Tibial nerve (tissue), 4 donors: ENCODE measurements around the gene DUT. TPM values are rescaled to one million over a fixed set of nuclear protein-coding genes. Genes with fewer than 3 reads are reported as not detected.
"Not testable (repeated sequence)": the region's sequence is repeated elsewhere in the genome, so short reads cannot be mapped to it uniquely, and the experiment has no call there.

Experiments
- DNase-seq, 2 donors: peaks; one replicate each; pipeline ENCODE4 v3.0.0-alpha.2; 2019; ENCODE audit warnings: low spot score in 2 of 2
- H3K27ac ChIP-seq, 4 donors: fragments of 200-600 bp; sonication (generic) in 3 of 4; one replicate each; pipeline ENCODE4 v1.5.1; 2017 to 2019; ENCODE audit warnings: mild to moderate bottlenecking in 1 of 4
- H3K27me3 ChIP-seq, 2 donors: fragments of 200-600 bp; sonication (generic) in 1 of 2; one replicate each; pipeline versions ENCODE4 v1.5.1 to v1.6.0; 2017 to 2019
- H3K36me3 ChIP-seq, 3 donors: fragments of 200-600 bp; sonication (generic); one replicate each; pipeline ENCODE4 v1.5.1; 2018 to 2019
- H3K4me1 ChIP-seq, 4 donors: fragments of 200-600 bp; sonication (generic) in 3 of 4; one replicate each; pipeline ENCODE4 v1.5.1; 2017 to 2019
- H3K4me3 ChIP-seq, 4 donors: fragments of 200-600 bp; sonication (generic) in 3 of 4; one replicate each; pipeline ENCODE4 v1.5.1; 2017 to 2019; ENCODE audit warnings: mild to moderate bottlenecking in 1 of 4, moderate library complexity in 1 of 4
- H3K9me3 ChIP-seq, 4 donors: fragments of 200-600 bp; sonication (generic) in 3 of 4; one replicate each; pipeline ENCODE4 v1.5.1; 2017 to 2019
- EP300 ChIP-seq, 2 donors: sonication (generic); formaldehyde crosslinking; IDR thresholded peaks; one replicate each; pipeline ENCODE4 v1.6.1; 2017; ENCODE audit warnings: antibody characterized with exemption in 2 of 2, mild to moderate bottlenecking in 1 of 2
- POLR2A ChIP-seq, 2 donors: fragments of 450-650 bp; IDR thresholded peaks; one replicate each; pipeline ENCODE4 v1.6.1; 2017; ENCODE audit warnings: antibody characterized with exemption in 2 of 2, mild to moderate bottlenecking in 2 of 2, moderate library complexity in 2 of 2
- WGBS, 2 donors: methylation state at CpG; one replicate each; pipeline ENCODE4 v1.1.5; 2018; 5-methylcytosine and 5-hydroxymethylcytosine counted together
- total RNA-seq, 4 donors: library from RNA; depleted of rRNA; stranded (reverse); fragments of >200 nt; gene quantifications; one replicate each; pipeline ENCODE4 v1.1.0, GENCODE V29; 2016
- TF ChIP-seq, protein P1 (sequence below), 5 experiments: fragments of 200-600 bp in 3 of 5; fragments of 450-650 bp in 2 of 5; sonication (generic) in 3 of 5; IDR thresholded peaks; one replicate each; pipeline ENCODE4 v1.5.1; 2016 to 2019; ENCODE audit warnings: antibody characterized with exemption in 5 of 5, mild to moderate bottlenecking in 3 of 5, moderate library complexity in 2 of 5

DUT gene
- total RNA-seq, 4 donors from 2014 or later, result 82.8 to 160 (median 123) TPM

DNA sequence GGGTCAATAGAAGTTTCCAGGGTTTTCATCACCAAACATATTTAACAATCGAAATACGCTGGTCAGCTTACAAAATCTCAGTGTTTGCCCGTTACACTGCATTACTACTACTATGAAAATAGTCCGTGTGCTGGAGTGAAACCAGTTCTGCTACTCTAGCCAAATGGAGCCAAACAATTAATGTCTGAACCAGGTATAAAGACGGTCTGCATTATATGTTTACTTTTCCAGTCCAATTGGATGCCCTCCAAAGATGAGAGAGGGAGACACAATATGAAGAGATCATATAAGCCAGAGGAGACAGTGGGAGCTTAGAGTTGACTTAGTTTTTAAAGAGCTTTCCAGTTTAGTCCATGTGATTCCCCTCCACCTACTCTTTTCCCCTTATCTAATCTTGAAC lies 6.3 kb upstream of the DUT start:
- no peaks in the 10 kb centered on the region for H3K9me3 ChIP-seq
- no peaks in the 10 kb centered on the region for H3K36me3 ChIP-seq
- H3K4me3 ChIP-seq, result no peak overlapping the region
- TF ChIP-seq, protein P1, sequence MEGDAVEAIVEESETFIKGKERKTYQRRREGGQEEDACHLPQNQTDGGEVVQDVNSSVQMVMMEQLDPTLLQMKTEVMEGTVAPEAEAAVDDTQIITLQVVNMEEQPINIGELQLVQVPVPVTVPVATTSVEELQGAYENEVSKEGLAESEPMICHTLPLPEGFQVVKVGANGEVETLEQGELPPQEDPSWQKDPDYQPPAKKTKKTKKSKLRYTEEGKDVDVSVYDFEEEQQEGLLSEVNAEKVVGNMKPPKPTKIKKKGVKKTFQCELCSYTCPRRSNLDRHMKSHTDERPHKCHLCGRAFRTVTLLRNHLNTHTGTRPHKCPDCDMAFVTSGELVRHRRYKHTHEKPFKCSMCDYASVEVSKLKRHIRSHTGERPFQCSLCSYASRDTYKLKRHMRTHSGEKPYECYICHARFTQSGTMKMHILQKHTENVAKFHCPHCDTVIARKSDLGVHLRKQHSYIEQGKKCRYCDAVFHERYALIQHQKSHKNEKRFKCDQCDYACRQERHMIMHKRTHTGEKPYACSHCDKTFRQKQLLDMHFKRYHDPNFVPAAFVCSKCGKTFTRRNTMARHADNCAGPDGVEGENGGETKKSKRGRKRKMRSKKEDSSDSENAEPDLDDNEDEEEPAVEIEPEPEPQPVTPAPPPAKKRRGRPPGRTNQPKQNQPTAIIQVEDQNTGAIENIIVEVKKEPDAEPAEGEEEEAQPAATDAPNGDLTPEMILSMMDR (IDR thresholded peaks at IDR 0.05), result no peak
- TF ChIP-seq EP300 (IDR thresholded peaks at IDR 0.05) (no peak), POLR2A (IDR thresholded peaks at IDR 0.05) (no peak)
- H3K27me3 ChIP-seq, result no peaks in the 10 kb centered on the region
- WGBS, 2 donors, result 72 to 76% methylated on average over 5 of the region's 5 CpGs
- no peak for DNase-seq
- H3K27ac ChIP-seq, result no peak overlapping the region
- H3K4me1 ChIP-seq, result peaks cover 0 to 3% (median 0%) of the 10 kb centered on the region in 4 donors

DNA sequence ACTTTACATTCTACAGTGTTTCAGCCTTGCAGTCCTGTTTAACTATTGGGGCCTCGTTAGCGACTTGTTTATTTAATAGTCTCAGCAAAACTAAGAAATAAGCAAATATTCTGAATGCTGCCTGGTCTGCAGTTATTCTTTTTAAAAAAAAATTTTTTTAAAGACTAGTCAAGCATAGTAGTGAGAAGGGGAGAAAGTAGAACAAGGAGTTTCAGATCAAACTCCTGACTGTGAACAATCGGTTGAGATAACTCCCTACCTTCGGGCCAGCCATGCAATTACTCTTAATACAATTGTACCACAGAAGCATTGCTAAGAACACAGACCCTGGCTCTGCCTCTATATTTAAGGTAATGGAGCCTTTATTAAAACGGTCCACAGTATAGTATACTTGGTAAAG lies 5.8 kb upstream of the DUT start:
- 91 to 93% methylated on average over 5 of the region's 5 CpGs for WGBS, 2 donors
- H3K4me3 ChIP-seq, result no peak overlapping the region
- H3K27me3 ChIP-seq, result no peaks in the 10 kb centered on the region
- DNase-seq, result no peak
- no peaks in the 10 kb centered on the region for H3K9me3 ChIP-seq
- no peaks in the 10 kb centered on the region for H3K36me3 ChIP-seq
- TF ChIP-seq EP300 (IDR thresholded peaks at IDR 0.05), result no peak
- TF ChIP-seq POLR2A (IDR thresholded peaks at IDR 0.05), result no peak
- TF ChIP-seq, protein P1 (IDR thresholded peaks at IDR 0.05), result no peak
- H3K4me1 ChIP-seq, result peaks cover 0 to 7% (median 3%) of the 10 kb centered on the region in 4 donors
- H3K27ac ChIP-seq, result no peak overlapping the region

DNA sequence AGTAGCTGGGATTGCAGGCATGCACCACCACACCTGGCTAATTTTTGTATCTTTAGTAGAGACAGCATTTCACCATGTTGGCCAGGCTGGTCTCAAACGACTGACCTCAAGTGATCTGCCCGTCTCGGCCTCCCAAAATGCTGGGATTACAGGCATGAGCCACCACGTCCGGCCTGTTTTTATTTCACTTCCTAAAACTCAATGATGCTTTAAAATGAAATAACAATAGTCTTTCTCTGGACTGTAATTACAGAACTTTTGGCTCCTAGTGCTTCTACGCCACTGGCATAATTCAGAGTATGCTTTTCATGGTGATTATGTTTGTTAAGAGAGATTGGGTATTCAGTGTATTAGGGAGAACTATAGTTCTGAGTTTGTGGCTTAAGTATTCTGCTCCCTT lies 5.0 kb upstream of the DUT start:
- not testable (repeated sequence) for H3K27ac ChIP-seq, H3K4me1 ChIP-seq, H3K27me3 ChIP-seq, H3K4me3 ChIP-seq, H3K9me3 ChIP-seq, DNase-seq, H3K36me3 ChIP-seq
- 83 to 88% methylated on average over 6 of the region's 6 CpGs for WGBS, 2 donors

DNA sequence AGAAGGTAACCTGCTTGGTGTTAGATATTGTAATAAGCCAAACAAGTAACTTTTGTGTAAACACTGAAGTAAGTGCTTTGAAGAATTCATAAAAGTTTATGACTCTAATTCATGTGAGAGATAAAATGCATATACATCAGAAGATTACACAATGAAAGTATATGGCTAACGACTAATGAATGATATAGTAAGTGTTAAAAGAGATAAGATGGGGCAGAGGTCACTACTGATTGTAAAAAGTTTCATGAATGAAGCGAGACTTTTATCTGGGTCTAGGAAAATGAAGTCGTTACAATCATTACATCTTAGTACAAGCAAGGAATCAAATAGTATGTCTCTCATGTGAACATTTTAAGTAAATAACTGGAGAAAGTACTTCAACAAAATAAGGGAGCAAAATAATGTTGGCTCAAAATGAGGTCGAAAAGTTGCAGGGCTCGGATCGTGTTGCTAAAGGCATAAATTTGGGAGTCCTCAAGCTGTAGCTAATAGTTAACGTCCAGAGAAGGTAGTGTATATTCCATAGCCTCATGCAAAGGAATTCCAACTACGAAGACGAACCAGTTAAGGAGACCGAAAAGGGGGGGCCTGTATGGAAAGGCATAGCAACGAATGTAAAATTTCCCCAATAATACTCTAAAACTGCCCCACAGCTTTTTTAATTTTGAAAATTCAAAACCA lies 984 bp upstream of the DUT start:
- peak overlapping the region; percentile 93 to 99 (median 98) for H3K27ac ChIP-seq
- 12 to 15% methylated on average over 11 of the region's 11 CpGs for WGBS, 2 donors
- H3K9me3 ChIP-seq, result no peaks in the 10 kb centered on the region
- H3K4me1 ChIP-seq, result peaks cover 0 to 30% (median 10%) of the 10 kb centered on the region in 4 donors
- H3K4me3 ChIP-seq, result peak overlapping the region; percentile 83 to 95 (median 90)
- H3K36me3 ChIP-seq, result peaks cover 0 to 15% (median 0%) of the 10 kb centered on the region in 3 donors
- TF ChIP-seq POLR2A (IDR thresholded peaks at IDR 0.05), result no peak
- no peak for DNase-seq
- H3K27me3 ChIP-seq, result no peaks in the 10 kb centered on the region

DNA sequence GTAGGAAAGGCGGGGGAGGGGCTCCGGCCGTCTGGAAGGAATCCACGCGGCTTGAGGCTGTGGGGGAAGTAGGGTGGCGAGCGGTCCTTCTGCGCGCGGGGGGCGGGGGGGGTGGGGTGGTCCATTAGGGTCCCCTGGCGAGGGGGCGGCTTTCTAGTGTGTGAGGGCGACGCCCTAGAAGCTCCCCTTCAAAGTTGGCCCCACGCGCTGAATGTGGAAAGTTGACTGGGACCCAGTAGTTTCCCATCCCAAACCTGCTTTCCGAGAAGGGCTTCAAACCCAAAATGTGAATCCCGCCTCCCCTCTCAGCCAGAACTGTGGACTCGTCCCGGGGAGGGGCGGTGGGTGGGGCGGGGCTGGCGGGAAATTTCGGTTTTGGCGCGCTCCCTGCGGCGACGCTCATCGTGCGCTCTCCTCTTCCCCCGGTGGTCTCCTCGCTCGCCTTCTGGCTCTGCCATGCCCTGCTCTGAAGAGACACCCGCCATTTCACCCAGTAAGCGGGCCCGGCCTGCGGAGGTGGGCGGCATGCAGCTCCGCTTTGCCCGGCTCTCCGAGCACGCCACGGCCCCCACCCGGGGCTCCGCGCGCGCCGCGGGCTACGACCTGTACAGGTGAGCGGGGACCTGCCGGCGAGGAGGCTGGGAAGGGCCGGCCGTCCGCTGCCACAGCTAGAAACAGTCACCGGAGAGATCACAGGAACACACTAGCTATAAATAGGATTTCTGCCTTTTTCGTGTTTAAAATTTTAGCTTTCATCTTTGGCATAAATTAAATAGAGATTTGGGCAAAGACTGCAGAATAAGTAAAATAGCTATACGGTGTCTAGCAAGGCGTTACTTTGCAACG lies 790 bp downstream of the DUT start:
- Histone ChIP-seq H3K27ac (peak overlapping the region; percentile 93 to 99 (median 98)), H3K4me1 (peaks cover 0 to 30% (median 10%) of the 10 kb centered on the region in 4 donors), H3K9me3 (no peaks in the 10 kb centered on the region), H3K36me3 (peaks cover 0 to 32% (median 0%) of the 10 kb centered on the region in 3 donors), H3K4me3 (peak overlapping the region; percentile 83 to 95 (median 90)), H3K27me3 (no peaks in the 10 kb centered on the region)
- TF ChIP-seq POLR2A (IDR thresholded peaks at IDR 0.05) (no peak), EP300 (IDR thresholded peaks at IDR 0.05) (no peak)
- TF ChIP-seq, protein P1 (IDR thresholded peaks at IDR 0.05), result no peak
- peak; percentile 50 to 64 for DNase-seq
- WGBS, 2 donors, result 0 to 1% methylated on average over 36 to 37 of the region's 64 CpGs

DNA sequence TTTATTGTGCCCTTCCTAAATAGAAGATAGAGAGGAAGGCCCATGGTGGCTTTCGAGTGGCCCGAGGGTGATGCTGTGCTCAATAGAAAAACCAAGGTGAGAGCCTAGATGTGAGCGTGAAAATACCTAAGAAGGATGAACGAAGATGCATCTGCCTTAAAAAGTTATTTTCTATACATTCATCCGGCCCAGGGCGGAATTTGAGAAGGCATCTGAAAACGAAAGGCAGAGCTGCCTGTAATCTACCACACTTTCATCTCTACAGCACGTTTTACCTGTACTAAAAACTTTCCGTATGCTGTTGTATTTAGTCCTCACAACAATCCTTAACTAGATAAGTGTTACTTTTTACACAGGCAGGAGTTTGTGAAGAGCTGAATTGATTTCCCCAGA lies 1.4 kb downstream of the DUT start:
- WGBS, 2 donors, result 30 to 39% methylated on average over 9 of the region's 9 CpGs
- H3K27ac ChIP-seq, result no peak overlapping the region
- no peaks in the 10 kb centered on the region for H3K9me3 ChIP-seq
- H3K4me3 ChIP-seq, result peak overlapping the region in 3 of 4 donors; percentile 83 to 95 (median 88)
- TF ChIP-seq EP300 (IDR thresholded peaks at IDR 0.05), result no peak
- peaks cover 0 to 38% (median 0%) of the 10 kb centered on the region in 3 donors for H3K36me3 ChIP-seq
- no peaks in the 10 kb centered on the region for H3K27me3 ChIP-seq
- peaks cover 0 to 30% (median 10%) of the 10 kb centered on the region in 4 donors for H3K4me1 ChIP-seq
- no peak for DNase-seq
